ENCODE measurements around the gene PLPP7. TPM values are rescaled to one million over a fixed set of nuclear protein-coding genes. Genes with fewer than 3 reads are reported as not detected.
"Not testable (repeated sequence)": the region's sequence is repeated elsewhere in the genome, so short reads cannot be mapped to it uniquely, and the experiment has no call there.

PLPP7 gene
- total and polyA plus RNA-seq, 7 donors: 19.4 to 156 (median 90.5) TPM

DNA sequence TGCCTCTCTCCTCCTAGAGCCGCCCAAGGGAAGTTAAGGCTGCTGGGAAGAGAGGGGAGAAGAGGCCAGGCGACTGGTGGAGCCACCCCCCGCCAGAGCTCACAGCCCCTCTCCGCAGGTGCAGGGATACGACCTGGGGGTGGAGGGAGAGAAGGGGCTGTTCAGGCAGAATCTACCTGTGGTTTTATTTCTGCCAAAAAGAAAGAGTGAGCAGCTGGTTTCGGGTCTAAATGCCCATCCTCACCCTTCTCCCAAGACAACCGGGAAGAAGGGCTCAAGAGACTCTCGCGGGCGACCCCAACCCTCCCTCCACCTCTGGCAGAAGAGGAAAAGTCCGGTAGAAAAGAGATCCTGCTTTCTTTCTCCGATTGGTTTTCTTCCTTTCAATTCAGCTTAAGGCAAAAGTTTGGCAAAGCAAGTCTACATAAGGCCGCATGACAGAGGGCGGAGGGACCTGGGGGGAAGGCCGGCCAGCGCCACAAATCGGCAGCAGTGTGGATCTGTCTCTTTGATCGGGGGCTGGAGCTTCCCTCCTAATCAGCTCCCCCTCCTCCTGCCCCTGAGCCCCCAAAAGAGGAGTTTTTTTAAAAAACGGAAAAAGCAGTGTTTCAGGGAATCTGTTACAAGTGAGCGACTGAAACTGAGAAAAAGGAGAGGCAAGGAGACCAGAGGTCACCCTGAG, 29.5 kb upstream of the PLPP7 start:
- no peak overlapping the region for H3K4me3 ChIP-seq
- DNase-seq (no peak), ATAC-seq (no peak)
- no peak overlapping the region for H3K27ac ChIP-seq
- TF ChIP-seq, protein P1, sequence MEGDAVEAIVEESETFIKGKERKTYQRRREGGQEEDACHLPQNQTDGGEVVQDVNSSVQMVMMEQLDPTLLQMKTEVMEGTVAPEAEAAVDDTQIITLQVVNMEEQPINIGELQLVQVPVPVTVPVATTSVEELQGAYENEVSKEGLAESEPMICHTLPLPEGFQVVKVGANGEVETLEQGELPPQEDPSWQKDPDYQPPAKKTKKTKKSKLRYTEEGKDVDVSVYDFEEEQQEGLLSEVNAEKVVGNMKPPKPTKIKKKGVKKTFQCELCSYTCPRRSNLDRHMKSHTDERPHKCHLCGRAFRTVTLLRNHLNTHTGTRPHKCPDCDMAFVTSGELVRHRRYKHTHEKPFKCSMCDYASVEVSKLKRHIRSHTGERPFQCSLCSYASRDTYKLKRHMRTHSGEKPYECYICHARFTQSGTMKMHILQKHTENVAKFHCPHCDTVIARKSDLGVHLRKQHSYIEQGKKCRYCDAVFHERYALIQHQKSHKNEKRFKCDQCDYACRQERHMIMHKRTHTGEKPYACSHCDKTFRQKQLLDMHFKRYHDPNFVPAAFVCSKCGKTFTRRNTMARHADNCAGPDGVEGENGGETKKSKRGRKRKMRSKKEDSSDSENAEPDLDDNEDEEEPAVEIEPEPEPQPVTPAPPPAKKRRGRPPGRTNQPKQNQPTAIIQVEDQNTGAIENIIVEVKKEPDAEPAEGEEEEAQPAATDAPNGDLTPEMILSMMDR (IDR thresholded peaks at IDR 0.05): no peak
- no peaks in the 10 kb centered on the region for H3K9me3 ChIP-seq
- H3K4me1 ChIP-seq: peaks cover 37% of the 10 kb centered on the region
- 83 to 87% (median 84%) methylated on average over 20 of the region's 20 CpGs for WGBS, 3 donors
- intact Hi-C loops (cut with DNase I): loop anchor here in 1 of 2 donors (5.0 kb wide), 1 partner anchor 77 kb away; no protein-coding TSS in a partner anchor
- H3K27me3 ChIP-seq (ENCODE audit: insufficient read depth in 3 of 3, low read length in 2 of 3): no peaks in the 10 kb centered on the region
- H3K36me3 ChIP-seq (ENCODE audit: insufficient read depth in 1 of 2, low read depth in 1 of 2): peaks cover 0 to 43% of the 10 kb centered on the region in 2 donors

DNA sequence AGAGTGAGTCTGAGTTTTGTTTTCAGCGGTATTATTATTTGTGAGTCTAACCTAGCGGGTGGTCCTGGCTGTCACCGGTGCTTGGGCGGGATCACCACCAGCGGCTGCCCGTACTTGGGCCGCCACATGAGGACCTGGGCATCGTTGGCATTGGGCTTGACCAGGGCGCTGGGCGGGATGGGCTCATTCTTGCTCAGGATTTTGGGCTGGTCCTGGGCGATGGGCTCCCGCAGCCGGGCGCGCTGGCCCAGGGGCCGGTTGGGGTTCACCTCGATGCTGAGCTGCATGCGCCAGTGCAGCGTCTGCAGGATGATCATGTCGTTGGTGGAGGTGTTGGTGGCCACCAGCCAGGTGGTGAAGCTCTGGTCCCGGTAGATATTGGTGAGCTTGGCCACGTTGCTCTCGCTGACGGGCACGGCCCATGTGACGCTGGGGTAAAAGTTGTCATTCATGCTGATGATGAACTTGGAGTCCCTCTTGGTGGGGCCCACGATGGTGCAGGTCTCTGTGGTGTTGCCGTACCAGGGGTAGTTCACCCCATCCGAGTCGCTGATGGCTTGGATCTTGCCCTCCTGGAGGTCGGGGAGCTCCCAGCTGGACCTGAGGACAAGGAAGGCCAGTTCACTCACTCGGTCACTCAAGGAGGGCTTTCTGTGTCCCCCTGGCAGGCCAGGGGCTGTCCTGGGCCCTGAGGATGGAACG, 28.6 kb upstream of the PLPP7 start:
- DNase-seq: no peak
- intact Hi-C loops (cut with DNase I): no loop called here
- H3K36me3 ChIP-seq (ENCODE audit: insufficient read depth in 1 of 2, low read depth in 1 of 2): peaks cover 0 to 43% of the 10 kb centered on the region in 2 donors

DNA sequence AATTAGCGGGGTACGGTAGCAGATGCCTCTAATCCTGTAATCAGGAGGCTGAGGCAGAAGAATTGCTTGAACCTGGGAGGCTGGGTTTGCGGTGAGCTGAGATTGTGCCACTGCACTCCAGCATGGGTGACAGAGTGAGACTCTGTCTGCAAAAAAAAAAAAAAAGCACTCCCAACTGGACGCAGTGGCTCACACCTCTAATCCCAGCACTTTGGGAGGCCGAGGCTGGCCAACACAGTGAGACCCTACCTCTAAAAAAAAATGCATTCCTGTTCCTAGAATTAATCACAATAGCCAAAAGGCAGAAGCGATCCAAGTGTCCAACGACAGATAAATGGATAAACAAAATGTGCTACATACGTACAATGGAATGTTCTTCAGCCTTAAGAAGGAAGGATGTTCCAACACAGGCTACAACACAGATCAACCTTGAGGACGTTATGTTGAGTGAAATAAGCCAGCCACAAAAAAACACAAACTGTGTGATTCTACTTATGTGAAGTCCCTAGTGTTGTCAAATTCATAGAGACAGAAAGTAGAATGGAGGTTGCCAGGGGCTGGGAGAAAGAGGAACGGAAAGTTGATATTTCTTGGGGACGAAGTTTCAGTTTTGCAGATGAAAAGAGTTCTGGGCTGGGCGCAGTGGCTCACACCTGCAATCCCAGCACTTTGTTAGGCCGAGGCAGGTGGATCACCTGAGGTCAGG, 27.0 kb upstream of the PLPP7 start:
- ATAC-seq (no peak), DNase-seq (no peak)
- no peaks in the 10 kb centered on the region for H3K27me3 ChIP-seq (ENCODE audit: insufficient read depth in 3 of 3, low read length in 2 of 3)
- H3K4me3 ChIP-seq: no peak overlapping the region
- TF ChIP-seq, protein P1 (IDR thresholded peaks at IDR 0.05): no peak
- H3K4me1 ChIP-seq: peaks cover 34% of the 10 kb centered on the region
- peak overlapping the region; percentile 73 for H3K27ac ChIP-seq
- H3K36me3 ChIP-seq (ENCODE audit: insufficient read depth in 1 of 2, low read depth in 1 of 2): peaks cover 0 to 43% of the 10 kb centered on the region in 2 donors
- intact Hi-C loops (cut with DNase I): no loop called here
- WGBS, 3 donors: 82 to 87% (median 87%) methylated on average over 13 of the region's 13 CpGs
- H3K9me3 ChIP-seq: no peaks in the 10 kb centered on the region

More for the DNA sequence above, 28.6 kb upstream of the PLPP7 start:
- no peak overlapping the region for H3K4me3 ChIP-seq
- ATAC-seq: no peak
- WGBS, 3 donors: 92 to 94% (median 93%) methylated on average over 33 of the region's 33 CpGs
- TF ChIP-seq, protein P1 (IDR thresholded peaks at IDR 0.05): no peak
- peaks cover 32% of the 10 kb centered on the region for H3K4me1 ChIP-seq
- no peaks in the 10 kb centered on the region for H3K27me3 ChIP-seq (ENCODE audit: insufficient read depth in 3 of 3, low read length in 2 of 3)
- no peak overlapping the region for H3K27ac ChIP-seq
- H3K9me3 ChIP-seq: no peaks in the 10 kb centered on the region

DNA sequence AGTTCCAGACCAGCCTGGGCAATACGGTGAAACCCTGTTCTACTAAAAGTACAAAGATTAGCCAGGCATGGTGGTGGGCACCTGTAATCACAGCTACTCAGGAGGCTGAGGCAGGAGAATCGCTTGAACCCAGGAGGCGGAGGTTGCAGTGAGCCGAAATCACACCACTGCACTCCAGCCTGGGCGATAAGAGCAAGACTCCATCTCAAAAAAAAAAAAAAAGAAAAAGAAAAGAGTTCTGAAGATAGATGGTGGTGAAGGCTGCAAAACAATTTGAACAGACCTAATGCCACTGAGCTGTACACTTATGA, 26.5 kb upstream of the PLPP7 start:
- DNase-seq; H3K9me3 ChIP-seq; ATAC-seq; intact Hi-C loops (cut with DNase I); H3K4me3 ChIP-seq; H3K27me3 ChIP-seq (ENCODE audit: insufficient read depth in 3 of 3, low read length in 2 of 3): not testable (repeated sequence)
- Histone ChIP-seq H3K4me1 (peaks cover 29% of the 10 kb centered on the region), H3K27ac (peak overlapping the region; percentile 73), H3K36me3 (ENCODE audit: insufficient read depth in 1 of 2, low read depth in 1 of 2) (peaks cover 0 to 43% of the 10 kb centered on the region in 2 donors)
- 90 to 94% (median 93%) methylated on average over 4 to 5 of the region's 5 CpGs for WGBS, 3 donors

DNA sequence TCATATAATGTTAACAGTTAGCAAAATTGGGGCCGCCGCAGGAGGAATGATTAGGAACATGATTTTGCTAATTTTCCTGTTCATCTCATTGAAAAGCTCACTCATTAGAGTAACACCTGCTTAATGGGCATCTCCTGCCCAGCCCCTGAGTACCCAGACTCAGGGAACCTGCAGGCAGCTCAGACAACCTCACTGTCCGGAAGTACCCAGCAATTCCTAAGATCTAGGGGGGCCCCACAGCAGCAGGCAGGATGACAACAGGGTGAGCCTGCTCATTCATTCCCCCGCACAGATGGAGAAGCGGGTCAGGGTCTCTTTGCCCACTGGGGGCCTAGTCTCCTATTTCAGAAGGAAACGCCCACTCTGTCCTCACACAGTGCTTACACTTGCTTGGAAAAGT, 25.8 kb upstream of the PLPP7 start:
- TF ChIP-seq, protein P1 (IDR thresholded peaks at IDR 0.05): no peak
- WGBS, 3 donors: 88 to 93% (median 93%) methylated on average over 6 of the region's 6 CpGs
- intact Hi-C loops (cut with DNase I): no loop called here
- Histone ChIP-seq H3K9me3 (no peaks in the 10 kb centered on the region), H3K4me1 (peaks cover 31% of the 10 kb centered on the region), H3K36me3 (ENCODE audit: insufficient read depth in 1 of 2, low read depth in 1 of 2) (peaks cover 0 to 41% of the 10 kb centered on the region in 2 donors), H3K4me3 (no peak overlapping the region), H3K27me3 (ENCODE audit: insufficient read depth in 3 of 3, low read length in 2 of 3) (no peaks in the 10 kb centered on the region), H3K27ac (peak overlapping the region; percentile 73)
- ATAC-seq (no peak), DNase-seq (no peak)
